Smooth muscle cell (in vitro differentiated cells): Measurements from ENCODE around the gene LSS. TPM values are rescaled to one million over a fixed set of nuclear protein-coding genes. Genes with fewer than 3 reads are reported as not detected.
A peak's percentile ranks its signal among the peaks of the same experiment; 100 is the strongest.

Experiments used
- DNase-seq: peaks from one replicate; lab custom pipeline; 2025; ENCODE audit not compliant: unreplicated experiment; lab: John Stamatoyannopoulos, UW
- H2AFZ ChIP-seq: fragments of 200-600 bp; sonication (generic); 2 replicates; pipeline ENCODE4 v1.6.0; 2016; ENCODE audit warnings: antibody characterized with exemption, low read depth, mild to moderate bottlenecking
- H3F3A ChIP-seq: fragments of 200-600 bp; sonication (generic); 2 replicates; pipeline ENCODE4 v1.6.0; 2017; ENCODE audit warnings: antibody characterized with exemption, low read depth
- H3K27ac ChIP-seq: fragments of 200-600 bp; sonication (generic); 2 replicates; pipeline ENCODE4 v1.5.1; 2016; ENCODE audit warnings: low read depth, mild to moderate bottlenecking
- H3K27me3 ChIP-seq: fragments of 200-600 bp; sonication (generic); 2 replicates; pipeline ENCODE4 v1.6.1; 2016; ENCODE audit warnings: low read depth, mild to moderate bottlenecking
- H3K36me3 ChIP-seq: fragments of 200-600 bp; sonication (generic); 2 replicates; pipeline ENCODE4 v1.5.1; 2016; ENCODE audit warnings: low read depth
- H3K4me1 ChIP-seq: fragments of 200-600 bp; sonication (generic); 2 replicates; pipeline ENCODE4 v1.5.1; 2016; ENCODE audit warnings: low read depth
- H3K4me2 ChIP-seq: fragments of 200-600 bp; sonication (generic); 2 replicates; pipeline ENCODE4 v1.6.0; 2016; ENCODE audit warnings: mild to moderate bottlenecking
- H3K4me3 ChIP-seq: fragments of 200-600 bp; sonication (generic); 2 replicates; pipeline ENCODE4 v1.5.1; 2016; ENCODE audit warnings: mild to moderate bottlenecking
- H3K79me2 ChIP-seq: fragments of 200-600 bp; sonication (generic); 2 replicates; pipeline ENCODE4 v1.6.0; 2016; ENCODE audit warnings: low read depth, mild to moderate bottlenecking
- H3K9ac ChIP-seq: fragments of 200-600 bp; sonication (generic); 2 replicates; pipeline ENCODE4 v1.6.0; 2016; ENCODE audit warnings: low read depth
- H3K9me3 ChIP-seq: fragments of 200-600 bp; sonication (generic); replicated peaks from 2 replicates; pipeline ENCODE4 v1.5.1; 2016; ENCODE audit warnings: low read depth
- H4K20me1 ChIP-seq: fragments of 200-600 bp; sonication (generic); 2 replicates; pipeline ENCODE4 v1.6.0; 2016; ENCODE audit warnings: low read depth
- WGBS: methylation state at CpG from one replicate; pipeline ENCODE4 v1.1.7; 2016; ENCODE audit warnings: low lambda C conversion rate; 5-methylcytosine and 5-hydroxymethylcytosine counted together
- polyA plus RNA-seq: library from polyadenylated mRNA; unstranded; fragments of >200 nt; fragmentation: Nextera tagmentation; extraction: Ambion mirVana; gene quantifications from 2 replicates; pipeline ENCODE4 v1.2.1, GENCODE V29; 2016
- total RNA-seq: library from RNA; depleted of rRNA; stranded (reverse); fragments of >200 nt; gene quantifications from 2 replicates; pipeline ENCODE4 v1.2.3, GENCODE V29; 2014
- TF ChIP-seq, protein P1 (sequence below): fragments of 200-600 bp; sonication (generic); IDR thresholded peaks from 2 replicates; pipeline ENCODE4 v1.5.1; 2017; ENCODE audit warnings: borderline replicate concordance, mild to moderate bottlenecking, antibody characterized with exemption; ENCODE audit not compliant: insufficient read depth, poor library complexity, severe bottlenecking

Gene LSS
- total RNA-seq = 33.2 and 37.7 TPM in 2 replicates
- polyA plus RNA-seq = 21.8 and 32.5 TPM in 2 replicates

DNA sequence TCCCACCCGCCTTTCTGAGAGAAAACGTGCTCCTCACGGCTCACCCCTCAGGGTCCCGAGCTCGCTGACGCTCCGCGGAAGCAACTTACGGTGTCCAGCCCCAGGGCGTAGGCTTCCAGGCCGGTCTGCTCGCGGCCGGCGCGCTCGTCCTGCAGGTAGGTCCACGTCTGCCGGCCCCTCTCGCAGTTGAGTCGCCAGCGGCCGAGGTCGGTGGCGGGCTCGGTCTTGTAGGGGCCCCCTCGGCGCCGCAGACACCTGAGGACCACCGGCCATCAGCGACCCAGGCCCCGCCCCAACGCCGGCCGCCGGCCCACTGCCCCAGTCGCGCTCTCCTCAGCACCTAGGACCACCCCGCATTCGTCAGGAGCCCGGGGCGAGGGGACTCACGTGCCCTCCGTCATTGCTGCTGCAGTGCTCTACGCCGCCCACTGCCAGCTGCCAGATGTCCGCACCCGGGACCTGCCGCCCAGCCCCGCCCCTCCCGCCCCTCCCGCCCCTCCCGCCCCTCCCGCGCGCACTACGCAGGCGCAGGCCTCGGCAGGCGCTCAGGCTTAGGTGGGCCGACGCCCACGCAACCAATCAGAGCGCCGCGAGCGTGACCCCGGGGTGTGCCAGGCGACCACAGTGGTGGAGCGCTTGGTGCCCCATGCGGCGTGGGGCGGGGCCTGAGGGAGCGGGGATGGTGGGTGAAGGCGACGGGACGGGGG is at the start of gene LSS:
Gene LSS (minus strand): TSS at position 430 of the 707 bp plus-strand sequence. CDS start 29 bp downstream, at position 401.
- Histone ChIP-seq H3K27me3 (no peaks in the 10 kb centered on the region), H3K4me1 (no peaks in the 10 kb centered on the region), H3F3A (peaks cover 5% of the 10 kb centered on the region), H3K9ac (peak within 1 kb of the TSS; percentile 84), H4K20me1 (peaks cover 31% of the 10 kb centered on the region), H3K36me3 (no peaks in the 10 kb centered on the region), H3K27ac (peak within 1 kb of the TSS; percentile 68), H3K4me3 (peak within 1 kb of the TSS; percentile 92), H3K79me2 (peaks cover 37% of the 10 kb centered on the region), H3K9me3 (no peaks in the 10 kb centered on the region), H2AFZ (peak within 1 kb of the TSS; percentile 59), H3K4me2 (peak within 1 kb of the TSS; percentile 99)
- TF ChIP-seq, protein P1, sequence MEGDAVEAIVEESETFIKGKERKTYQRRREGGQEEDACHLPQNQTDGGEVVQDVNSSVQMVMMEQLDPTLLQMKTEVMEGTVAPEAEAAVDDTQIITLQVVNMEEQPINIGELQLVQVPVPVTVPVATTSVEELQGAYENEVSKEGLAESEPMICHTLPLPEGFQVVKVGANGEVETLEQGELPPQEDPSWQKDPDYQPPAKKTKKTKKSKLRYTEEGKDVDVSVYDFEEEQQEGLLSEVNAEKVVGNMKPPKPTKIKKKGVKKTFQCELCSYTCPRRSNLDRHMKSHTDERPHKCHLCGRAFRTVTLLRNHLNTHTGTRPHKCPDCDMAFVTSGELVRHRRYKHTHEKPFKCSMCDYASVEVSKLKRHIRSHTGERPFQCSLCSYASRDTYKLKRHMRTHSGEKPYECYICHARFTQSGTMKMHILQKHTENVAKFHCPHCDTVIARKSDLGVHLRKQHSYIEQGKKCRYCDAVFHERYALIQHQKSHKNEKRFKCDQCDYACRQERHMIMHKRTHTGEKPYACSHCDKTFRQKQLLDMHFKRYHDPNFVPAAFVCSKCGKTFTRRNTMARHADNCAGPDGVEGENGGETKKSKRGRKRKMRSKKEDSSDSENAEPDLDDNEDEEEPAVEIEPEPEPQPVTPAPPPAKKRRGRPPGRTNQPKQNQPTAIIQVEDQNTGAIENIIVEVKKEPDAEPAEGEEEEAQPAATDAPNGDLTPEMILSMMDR = no peak
- under 1% methylated on average over 37 of the region's 77 CpGs for WGBS
- DNase-seq = peak; percentile 93

DNA sequence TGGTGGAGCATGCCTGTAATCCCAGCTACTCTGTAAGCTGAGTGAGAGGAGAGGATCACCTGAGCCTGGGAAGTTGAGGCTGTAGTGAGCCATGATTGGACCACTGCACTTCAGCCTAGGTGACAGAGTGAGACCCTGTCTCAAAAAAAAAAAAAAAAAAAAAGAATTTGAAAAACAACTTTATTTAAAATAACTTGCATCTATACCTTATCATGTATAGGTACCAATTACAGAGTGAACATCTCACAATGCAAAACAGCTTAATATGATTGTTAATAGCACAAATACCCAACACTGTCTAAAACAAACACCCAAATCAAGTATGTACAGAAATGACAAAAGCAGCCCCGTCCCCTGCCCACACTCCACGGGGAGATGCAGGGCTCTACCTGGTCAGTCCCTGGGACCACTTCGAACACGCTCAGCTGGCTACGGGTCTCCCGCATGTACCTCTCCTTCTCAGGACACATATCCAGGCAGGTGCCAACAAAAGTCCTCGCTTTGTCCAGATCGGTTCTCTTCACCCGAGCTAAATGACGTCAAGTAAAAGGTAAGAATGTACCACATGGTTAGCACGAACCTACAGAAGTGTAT is 46.3 kb upstream of the LSS start:
- Histone ChIP-seq H3K27ac (no peak overlapping the region), H2AFZ (no peak overlapping the region), H3K9ac (no peak overlapping the region), H3K4me3 (no peak overlapping the region), H3K36me3 (peaks cover 18% of the 10 kb centered on the region), H3F3A (no peaks in the 10 kb centered on the region), H3K27me3 (no peaks in the 10 kb centered on the region), H4K20me1 (peaks cover 13% of the 10 kb centered on the region), H3K79me2 (peaks cover 17% of the 10 kb centered on the region), H3K9me3 (no peaks in the 10 kb centered on the region), H3K4me2 (no peak overlapping the region), H3K4me1 (no peaks in the 10 kb centered on the region)
- no peak for DNase-seq
- whole genome bisulfite sequencing = 98% methylated on average over 11 of the region's 11 CpGs
- TF ChIP-seq, protein P1 = no peak

DNA sequence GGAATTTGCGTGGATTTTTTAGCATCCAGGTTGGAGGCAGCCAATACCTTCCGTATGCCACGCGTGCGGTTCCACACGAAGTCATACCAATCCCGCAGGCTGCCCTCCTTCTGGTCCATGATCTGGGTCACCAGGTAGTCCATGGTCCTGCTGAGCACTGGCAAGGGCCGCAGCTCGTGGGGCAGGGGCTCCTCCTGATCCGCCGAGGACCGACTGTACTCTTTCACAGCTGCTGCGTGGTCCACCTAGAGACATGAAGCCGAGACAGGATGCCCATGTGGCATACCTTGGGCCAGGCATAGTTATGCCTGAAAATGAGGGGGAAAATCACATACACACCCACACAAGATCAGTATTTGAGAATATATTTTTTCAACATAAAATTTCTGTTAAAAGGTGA is 44.8 kb upstream of the LSS start:
- TF ChIP-seq, protein P1 = no peak
- Histone ChIP-seq H3K9ac (no peak overlapping the region), H3F3A (no peaks in the 10 kb centered on the region), H3K4me3 (no peak overlapping the region), H3K27me3 (no peaks in the 10 kb centered on the region), H3K9me3 (no peaks in the 10 kb centered on the region), H3K79me2 (peaks cover 12% of the 10 kb centered on the region), H4K20me1 (peaks cover 18% of the 10 kb centered on the region), H3K36me3 (peaks cover 22% of the 10 kb centered on the region), H3K4me2 (no peak overlapping the region), H3K27ac (no peak overlapping the region), H3K4me1 (no peaks in the 10 kb centered on the region), H2AFZ (no peak overlapping the region)
- 98% methylated on average over 14 of the region's 14 CpGs for WGBS
- no peak for DNase-seq

DNA sequence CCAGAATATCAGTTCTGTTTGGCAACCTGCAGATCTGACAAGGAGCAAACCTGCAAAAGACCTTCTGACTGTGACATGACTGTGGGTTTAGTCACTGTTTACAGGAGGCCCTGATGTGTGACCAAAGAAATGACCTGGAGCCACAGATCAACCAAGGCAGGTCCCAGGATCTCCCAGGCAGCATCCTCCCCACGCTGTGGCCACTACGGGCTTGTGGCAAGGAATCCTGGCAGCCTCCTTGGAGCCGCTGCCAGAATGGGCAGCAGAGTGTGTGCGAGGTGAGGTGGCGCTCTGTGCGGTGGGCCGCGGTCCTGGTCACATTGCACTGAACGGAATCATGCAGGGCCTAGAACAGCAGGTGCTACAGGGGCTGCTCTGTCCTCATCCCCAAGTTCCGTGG is 40.9 kb upstream of the LSS start:
- Histone ChIP-seq H3K4me2 (no peak overlapping the region), H3K27ac (no peak overlapping the region), H3K9ac (no peak overlapping the region), H3K4me3 (no peak overlapping the region), H3K79me2 (no peaks in the 10 kb centered on the region), H3K4me1 (no peaks in the 10 kb centered on the region), H4K20me1 (peaks cover 35% of the 10 kb centered on the region), H3K9me3 (no peaks in the 10 kb centered on the region), H3K36me3 (peaks cover 9% of the 10 kb centered on the region), H3K27me3 (no peaks in the 10 kb centered on the region), H3F3A (no peaks in the 10 kb centered on the region), H2AFZ (no peak overlapping the region)
- DNase-seq = no peak
- TF ChIP-seq, protein P1 = no peak
- 97% methylated on average over 10 of the region's 10 CpGs for WGBS
